H54 (cell line): Measurements from ENCODE around the gene ENPEP.

Source experiments
- DNase-seq: peaks from one replicate; pipeline ENCODE4 v3.0.0; 2011; ENCODE audit warnings: low spot score, mixed read lengths; ENCODE audit not compliant: insufficient read length
- FAIRE-seq: peaks from 3 replicates; lab custom pipeline; 2011; peaks lifted over from hg19 to GRCh38; lab: Jason Lieb, UNC
- POLR2A ChIP-seq: IDR thresholded peaks from 2 replicates; pipeline ENCODE4 v1.6.1; 2011; ENCODE audit warnings: low read depth, mild to moderate bottlenecking, low read length

Gene ENPEP

DNA sequence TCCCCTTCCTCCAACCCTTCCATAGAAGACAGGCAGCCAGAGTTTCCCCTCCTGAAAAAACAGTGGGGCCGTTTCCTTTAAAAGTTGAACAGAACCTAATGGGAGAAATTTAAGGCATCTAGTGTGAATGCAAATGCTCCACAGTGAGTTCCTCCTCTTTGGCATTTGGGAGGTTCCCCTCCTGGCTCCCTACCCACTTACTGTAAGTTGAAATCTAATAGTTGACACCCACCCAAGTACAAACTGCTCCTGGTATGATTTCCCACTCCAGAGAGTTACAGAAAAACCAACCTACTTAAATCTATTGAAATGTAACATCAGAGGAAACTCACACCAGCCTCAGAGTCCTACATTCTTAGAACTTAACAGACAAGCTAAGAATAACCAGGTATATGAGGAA lies 17.6 kb downstream of the ENPEP start:
- DNase-seq (no peak), FAIRE-seq (no peak)

GRCh38 chr4:110498420-110498819 lies 22.5 kb downstream of the ENPEP start:
- no peak for DNase-seq
- no peak for FAIRE-seq
- TF ChIP-seq POLR2A = no peak

More for the DNA sequence above, 17.6 kb downstream of the ENPEP start:
- no peak for TF ChIP-seq POLR2A

- no peak for DNase-seq
Observed at GRCh38 chr4:110499126-110499525, 23.2 kb downstream of the ENPEP start.

GRCh38 chr4:110501826-110502225 lies 25.9 kb downstream of the ENPEP start:
- FAIRE-seq = no peak
- no peak for DNase-seq
- no peak for TF ChIP-seq POLR2A

More at GRCh38 chr4:110499126-110499525, 23.2 kb downstream of the ENPEP start:
- TF ChIP-seq POLR2A = no peak
- no peak for FAIRE-seq

GRCh38 chr4:110503270-110504083 lies 27.5 kb downstream of the ENPEP start:
- no peak for FAIRE-seq
- no peak for DNase-seq
- no peak for TF ChIP-seq POLR2A

GRCh38 chr4:110504084-110504435 lies 28.1 kb downstream of the ENPEP start:
- FAIRE-seq = no peak
- no peak for DNase-seq
- no peak for TF ChIP-seq POLR2A

DNA sequence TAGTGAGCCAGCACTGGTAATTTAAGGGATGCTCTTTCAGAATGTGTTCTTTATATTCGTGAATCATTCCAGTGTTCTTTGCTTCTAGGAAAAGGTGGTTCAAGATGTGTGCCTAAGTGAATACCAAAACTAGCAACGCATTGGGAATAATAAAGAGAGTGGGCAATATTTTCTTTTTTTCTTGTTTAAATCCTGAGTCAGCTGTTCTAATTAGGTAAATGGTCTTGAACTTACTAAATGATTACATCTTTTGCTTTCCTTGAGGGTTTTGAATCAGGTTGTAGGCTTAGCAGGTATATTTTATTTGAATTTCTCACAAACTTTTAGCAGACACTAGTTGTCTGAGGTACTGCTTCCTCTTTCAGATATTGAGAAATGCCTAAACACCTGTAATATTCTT lies 29.5 kb downstream of the ENPEP start:
- TF ChIP-seq POLR2A = no peak
- no peak for FAIRE-seq
- no peak for DNase-seq

DNA sequence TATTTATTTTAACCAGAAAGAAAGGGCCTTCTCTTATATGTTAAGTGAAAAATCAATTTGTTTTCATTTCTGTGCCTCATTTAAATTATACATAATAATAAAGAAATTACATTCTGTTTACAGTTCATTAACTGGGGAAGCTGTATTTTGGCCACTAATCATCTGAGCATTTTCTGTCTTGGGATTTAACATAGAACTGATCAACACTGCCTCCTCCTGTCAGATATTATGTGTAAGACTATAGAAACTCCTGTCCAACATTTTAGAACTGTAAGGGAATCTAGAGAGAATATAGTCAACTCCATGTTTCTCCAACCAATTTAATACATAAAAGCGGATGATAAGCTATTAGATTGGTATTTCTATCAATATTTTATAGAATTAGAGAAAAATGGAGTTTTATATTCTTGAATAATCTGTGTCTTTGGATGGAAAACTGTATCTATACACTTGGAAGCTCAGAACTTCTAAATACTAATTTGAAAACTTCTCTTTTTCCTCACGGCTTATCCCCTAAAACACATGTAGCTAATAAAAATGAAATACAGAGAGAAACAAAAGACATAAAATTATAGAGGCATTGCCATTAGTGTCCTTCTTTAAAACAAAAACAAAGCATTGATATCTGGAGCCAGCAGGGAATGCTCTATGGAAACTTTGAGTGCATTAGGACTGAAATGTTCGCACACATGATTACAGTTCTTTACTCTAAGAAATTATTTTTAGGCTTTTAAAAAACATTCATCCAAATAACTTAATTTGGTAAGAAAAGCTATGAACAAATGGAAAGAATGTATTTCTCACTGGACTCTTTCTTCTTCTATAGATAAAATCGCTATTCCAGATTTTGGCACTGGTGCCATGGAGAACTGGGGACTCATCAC lies 33.1 kb downstream of the ENPEP start:
- FAIRE-seq = no peak
- TF ChIP-seq POLR2A = no peak
- DNase-seq = no peak

GRCh38 chr4:110510277-110510676 lies 34.3 kb downstream of the ENPEP start:
- DNase-seq (no peak), FAIRE-seq (no peak)
- TF ChIP-seq POLR2A = no peak

DNA sequence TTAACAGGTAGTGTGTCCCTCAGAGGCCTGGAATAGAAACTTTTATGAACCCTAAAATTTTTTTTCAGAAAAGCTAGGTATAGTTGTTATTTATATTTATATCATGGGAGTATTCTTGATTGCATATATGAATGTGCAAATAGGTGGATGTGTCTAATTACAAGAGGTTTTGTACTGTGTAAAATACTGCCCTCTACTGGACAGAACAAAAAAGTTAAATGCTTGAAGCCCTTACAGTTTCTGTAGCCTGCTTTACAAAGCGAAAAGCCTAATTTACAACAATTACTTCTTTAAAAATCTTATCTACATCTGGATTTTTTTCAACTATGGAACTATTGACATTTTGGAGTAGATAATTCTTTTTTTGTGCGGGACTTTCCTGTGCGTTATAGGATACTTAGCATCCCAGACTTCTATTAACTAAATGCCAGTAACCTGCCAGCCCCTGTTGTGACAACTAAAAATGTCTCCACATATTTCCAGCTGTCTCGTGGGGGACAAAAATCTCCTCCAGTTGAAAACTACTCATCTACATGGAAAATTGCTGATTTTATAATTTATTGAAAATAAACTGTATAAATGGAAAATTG lies 35.1 kb downstream of the ENPEP start:
- DNase-seq (peak; percentile 18), FAIRE-seq (no peak)
- TF ChIP-seq POLR2A = no peak

DNA sequence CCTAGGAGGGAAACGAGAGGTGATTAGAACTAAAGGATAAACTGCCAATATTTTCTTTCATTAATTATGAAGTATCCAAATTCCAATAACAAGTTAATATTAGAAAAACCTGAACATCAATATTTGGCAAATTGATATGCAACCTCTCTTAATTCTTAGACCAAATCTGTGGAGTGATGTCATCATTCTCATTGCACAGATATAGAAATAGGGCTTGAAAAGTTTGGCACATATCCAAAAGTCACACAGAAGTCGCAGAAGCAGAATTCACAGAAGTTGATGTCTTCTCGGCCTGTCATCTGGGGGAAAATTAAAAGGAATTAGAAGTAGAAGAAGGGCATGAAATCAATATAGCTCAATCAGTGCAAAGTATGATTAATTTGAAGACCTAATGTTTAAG lies 36.9 kb downstream of the ENPEP start:
- FAIRE-seq (no peak), DNase-seq (no peak)
- no peak for TF ChIP-seq POLR2A

- no peak for TF ChIP-seq POLR2A
- DNase-seq (no peak), FAIRE-seq (no peak)
Observed at GRCh38 chr4:110514889-110515479, 39.0 kb downstream of the ENPEP start.

DNA sequence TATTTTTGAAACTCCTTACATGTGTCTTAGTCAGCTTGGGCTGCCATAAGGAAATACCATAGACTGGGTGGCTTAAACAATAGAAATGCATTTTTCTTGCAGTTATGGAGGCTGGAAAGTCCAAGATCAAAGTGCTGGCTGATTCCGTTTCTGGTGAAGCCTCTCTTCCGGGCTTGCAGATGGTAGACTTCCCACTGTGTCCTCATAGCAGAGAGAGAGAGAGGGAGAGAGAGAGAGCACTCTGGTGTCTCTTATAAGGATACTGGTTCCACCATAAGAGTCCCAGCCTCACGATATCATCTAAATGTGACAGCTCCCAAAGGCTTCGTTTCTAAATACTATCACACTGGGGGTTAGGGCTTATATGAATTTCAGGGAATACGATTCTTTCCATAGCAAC lies 39.7 kb downstream of the ENPEP start:
- FAIRE-seq (no peak), DNase-seq (no peak)
- TF ChIP-seq POLR2A = no peak
